ENCODE measurements around the gene CLDN22. TPM values are rescaled to one million over a fixed set of nuclear protein-coding genes. Genes with fewer than 3 reads are reported as not detected.

CLDN22 gene
- total RNA-seq (not detected), polyA plus RNA-seq (not detected)
- long read RNA-seq, donor 1, transcript CLDN22-201 (1 exons, 2,581 nt): major isoform, 20 of 20 reads
- long read RNA-seq, donor 1, partial matches to known transcripts: 0 of 20 reads
- long read RNA-seq, donor 1, other reads (novel, unspliced or antisense): 0 of 20 reads
- long read RNA-seq, donor 2, transcript CLDN22-201 (1 exons, 2,581 nt): major isoform, 14 of 14 reads
- long read RNA-seq, donor 2, partial matches to known transcripts: 0 of 14 reads
- long read RNA-seq, donor 2, other reads (novel, unspliced or antisense): 0 of 14 reads

DNA sequence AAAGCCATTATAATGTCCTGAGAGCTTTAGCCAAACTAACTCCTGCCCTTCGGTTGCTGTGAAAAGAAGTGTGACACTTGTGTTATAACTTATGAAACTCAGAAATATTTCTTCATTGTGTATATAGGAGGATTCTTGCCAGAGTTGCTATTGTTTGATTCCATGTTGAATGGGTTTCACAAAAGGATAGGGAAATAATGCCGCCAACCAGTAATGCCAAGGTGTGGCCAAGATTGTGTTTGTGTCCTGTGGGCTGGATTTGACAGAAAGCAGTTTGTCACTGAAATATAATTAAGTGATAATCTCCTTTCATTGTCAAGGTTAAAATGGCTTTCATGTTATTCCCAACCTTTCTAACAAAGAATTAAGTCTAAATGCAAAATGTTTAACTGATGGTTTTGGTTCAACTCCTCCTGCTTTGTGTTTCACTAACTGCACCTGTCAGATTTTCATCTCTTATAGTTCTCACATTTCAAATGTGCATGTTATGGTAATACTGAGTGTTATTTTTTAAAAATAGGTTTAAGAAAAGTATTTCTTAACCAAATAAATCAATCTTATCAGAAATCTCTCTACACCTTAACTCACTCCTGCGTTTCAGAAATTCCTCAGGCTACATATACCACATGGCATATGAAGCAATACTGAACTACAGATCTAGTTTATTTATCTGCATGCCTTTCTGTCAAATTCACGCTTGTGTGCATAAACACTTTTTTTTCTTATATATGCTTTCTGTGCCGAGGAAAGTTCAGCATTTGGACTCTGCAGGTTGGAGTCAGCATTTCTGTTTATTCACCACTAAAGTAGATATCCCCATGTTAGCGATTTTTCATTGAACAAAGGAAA lies at the start of gene CLDN22:
Gene CLDN22 (minus strand): TSS at position 66 of the 849 bp plus-strand sequence. CDS start 58 bp downstream, at position 8.
- TF ChIP-seq POLR2A (IDR thresholded peaks at IDR 0.05) (no peak), POLR2AphosphoS5 (IDR thresholded peaks at IDR 0.05) (no peak)
- TF ChIP-seq, protein P1, sequence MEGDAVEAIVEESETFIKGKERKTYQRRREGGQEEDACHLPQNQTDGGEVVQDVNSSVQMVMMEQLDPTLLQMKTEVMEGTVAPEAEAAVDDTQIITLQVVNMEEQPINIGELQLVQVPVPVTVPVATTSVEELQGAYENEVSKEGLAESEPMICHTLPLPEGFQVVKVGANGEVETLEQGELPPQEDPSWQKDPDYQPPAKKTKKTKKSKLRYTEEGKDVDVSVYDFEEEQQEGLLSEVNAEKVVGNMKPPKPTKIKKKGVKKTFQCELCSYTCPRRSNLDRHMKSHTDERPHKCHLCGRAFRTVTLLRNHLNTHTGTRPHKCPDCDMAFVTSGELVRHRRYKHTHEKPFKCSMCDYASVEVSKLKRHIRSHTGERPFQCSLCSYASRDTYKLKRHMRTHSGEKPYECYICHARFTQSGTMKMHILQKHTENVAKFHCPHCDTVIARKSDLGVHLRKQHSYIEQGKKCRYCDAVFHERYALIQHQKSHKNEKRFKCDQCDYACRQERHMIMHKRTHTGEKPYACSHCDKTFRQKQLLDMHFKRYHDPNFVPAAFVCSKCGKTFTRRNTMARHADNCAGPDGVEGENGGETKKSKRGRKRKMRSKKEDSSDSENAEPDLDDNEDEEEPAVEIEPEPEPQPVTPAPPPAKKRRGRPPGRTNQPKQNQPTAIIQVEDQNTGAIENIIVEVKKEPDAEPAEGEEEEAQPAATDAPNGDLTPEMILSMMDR (IDR thresholded peaks at IDR 0.05 in 8 of 11, conservative IDR thresholded peaks at IDR 0.05 in 3 of 11): no peak
- intact Hi-C loops (cut with DNase I; ENCODE audit: low total_unique reads): no loop called here
- Histone ChIP-seq H3K36me3 (peaks cover 0 to 7% (median 0%) of the 10 kb centered on the region in 6 donors), H3K27me3 (replicated peaks in 1 of 7) (no peaks in the 10 kb centered on the region), H3K4me3 (no peak within 1 kb of the TSS), H3K27ac (no peak within 1 kb of the TSS), H3K4me1 (no peaks in the 10 kb centered on the region), H3K9me3 (no peaks in the 10 kb centered on the region)
- DNase-seq: no peak
- WGBS, 5 donors: 86 to 90% (median 89%) methylated on average over 6 of the region's 6 CpGs

DNA sequence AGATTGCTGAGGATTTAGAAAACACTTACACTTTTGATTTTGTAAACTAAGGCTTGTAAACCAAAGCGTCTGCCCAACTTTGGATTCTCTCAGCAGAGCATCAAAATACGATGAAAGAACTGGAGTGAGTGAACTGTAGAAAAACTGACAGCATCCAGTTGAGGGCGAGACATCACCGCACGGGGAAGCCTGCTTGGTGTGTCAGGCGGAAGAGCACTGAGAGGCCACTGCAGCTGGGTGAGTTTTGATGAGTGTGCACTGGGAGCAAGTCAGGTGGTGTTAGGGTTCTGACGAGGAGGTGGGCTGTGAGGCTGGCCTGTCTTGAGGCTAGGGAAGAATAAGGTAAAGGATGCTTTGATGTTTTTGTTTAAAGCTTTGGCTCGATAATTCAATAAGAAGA lies 49.0 kb upstream of the CLDN22 start:
- no peak for DNase-seq

DNA sequence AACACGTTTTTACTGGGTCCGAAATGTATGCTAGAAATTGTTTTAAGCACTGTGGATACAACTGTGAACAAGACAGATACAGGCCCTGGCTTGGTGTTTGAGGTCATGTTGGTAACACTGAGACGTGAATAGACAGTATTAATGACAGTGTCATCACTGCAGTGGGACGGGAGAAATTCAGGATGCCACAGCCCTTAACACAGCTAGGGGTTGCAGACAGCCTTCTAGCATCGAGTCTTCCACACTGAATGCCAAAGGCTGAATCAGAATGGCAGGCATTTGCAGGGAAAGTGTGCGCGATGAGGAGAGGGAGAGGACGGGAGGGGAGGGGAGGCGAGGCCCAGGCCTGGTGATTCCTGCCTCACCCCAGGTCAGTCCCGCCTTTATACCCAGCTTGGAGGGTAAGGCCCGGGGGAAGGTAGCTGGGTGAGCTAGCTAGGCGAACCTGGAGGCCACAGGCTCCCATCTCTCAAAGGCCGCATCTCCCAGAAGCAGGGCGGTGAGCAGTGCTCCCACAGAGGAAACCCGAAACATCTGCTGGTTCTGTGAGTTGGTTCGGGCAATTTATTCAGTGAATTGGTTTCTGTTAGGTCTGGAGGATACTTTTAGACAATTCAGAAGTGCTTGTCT lies 46.2 kb upstream of the CLDN22 start:
- Histone ChIP-seq H3K36me3 (no peaks in the 10 kb centered on the region), H3K27ac (no peak overlapping the region), H3K9me3 (no peaks in the 10 kb centered on the region), H3K4me3 (no peak overlapping the region), H3K4me1 (no peaks in the 10 kb centered on the region), H3K27me3 (replicated peaks in 1 of 7) (peaks cover 0 to 7% (median 0%) of the 10 kb centered on the region in 7 donors)
- WGBS, 5 donors: 78 to 91% (median 90%) methylated on average over 16 of the region's 16 CpGs
- peak; percentile 18 for DNase-seq
- intact Hi-C loops (cut with DNase I; ENCODE audit: low total_unique reads): no loop called here
- TF ChIP-seq, protein P1 (IDR thresholded peaks at IDR 0.05 in 8 of 11, conservative IDR thresholded peaks at IDR 0.05 in 3 of 11): no peak
- TF ChIP-seq POLR2AphosphoS5 (IDR thresholded peaks at IDR 0.05) (no peak), POLR2A (IDR thresholded peaks at IDR 0.05) (no peak)

More for the DNA sequence above, 49.0 kb upstream of the CLDN22 start:
- Histone ChIP-seq H3K27ac (no peak overlapping the region), H3K4me1 (no peaks in the 10 kb centered on the region), H3K9me3 (peaks cover 0 to 18% (median 8%) of the 10 kb centered on the region in 8 donors), H3K36me3 (no peaks in the 10 kb centered on the region), H3K27me3 (replicated peaks in 1 of 7) (no peaks in the 10 kb centered on the region), H3K4me3 (no peak overlapping the region)
- intact Hi-C loops (cut with DNase I; ENCODE audit: low total_unique reads): no loop called here
- TF ChIP-seq POLR2A (IDR thresholded peaks at IDR 0.05): no peak
- no peak for TF ChIP-seq POLR2AphosphoS5 (IDR thresholded peaks at IDR 0.05)
- TF ChIP-seq, protein P1 (IDR thresholded peaks at IDR 0.05 in 8 of 11, conservative IDR thresholded peaks at IDR 0.05 in 3 of 11): no peak
- 79 to 87% (median 82%) methylated on average over 8 of the region's 8 CpGs for WGBS, 5 donors

All from spleen (tissue), 13 donors.